ENCODE results near the gene SGMS1. TPM values are rescaled to one million over a fixed set of nuclear protein-coding genes. Genes with fewer than 3 reads are reported as not detected.

SGMS1 gene
- total RNA-seq, 4 donors from 2014 or later = 64.3 to 132 (median 87.0) TPM

GRCh38 chr10:50439806-50440205 lies 183.9 kb downstream of the SGMS1 start:
- no peak overlapping the region for H3K4me3 ChIP-seq
- H3K27ac ChIP-seq (replicated peaks in 1 of 4) = no peak overlapping the region
- H3K27me3 ChIP-seq = no peaks in the 10 kb centered on the region
- no peak for DNase-seq (ENCODE audit: extremely low spot score)
- TF ChIP-seq POLR2AphosphoS5 (IDR thresholded peaks at IDR 0.05) (no peak), EP300 (IDR thresholded peaks at IDR 0.05) (no peak), POLR2A (IDR thresholded peaks at IDR 0.05; ENCODE audit: low read depth) (no peak)
- TF ChIP-seq, protein P1, sequence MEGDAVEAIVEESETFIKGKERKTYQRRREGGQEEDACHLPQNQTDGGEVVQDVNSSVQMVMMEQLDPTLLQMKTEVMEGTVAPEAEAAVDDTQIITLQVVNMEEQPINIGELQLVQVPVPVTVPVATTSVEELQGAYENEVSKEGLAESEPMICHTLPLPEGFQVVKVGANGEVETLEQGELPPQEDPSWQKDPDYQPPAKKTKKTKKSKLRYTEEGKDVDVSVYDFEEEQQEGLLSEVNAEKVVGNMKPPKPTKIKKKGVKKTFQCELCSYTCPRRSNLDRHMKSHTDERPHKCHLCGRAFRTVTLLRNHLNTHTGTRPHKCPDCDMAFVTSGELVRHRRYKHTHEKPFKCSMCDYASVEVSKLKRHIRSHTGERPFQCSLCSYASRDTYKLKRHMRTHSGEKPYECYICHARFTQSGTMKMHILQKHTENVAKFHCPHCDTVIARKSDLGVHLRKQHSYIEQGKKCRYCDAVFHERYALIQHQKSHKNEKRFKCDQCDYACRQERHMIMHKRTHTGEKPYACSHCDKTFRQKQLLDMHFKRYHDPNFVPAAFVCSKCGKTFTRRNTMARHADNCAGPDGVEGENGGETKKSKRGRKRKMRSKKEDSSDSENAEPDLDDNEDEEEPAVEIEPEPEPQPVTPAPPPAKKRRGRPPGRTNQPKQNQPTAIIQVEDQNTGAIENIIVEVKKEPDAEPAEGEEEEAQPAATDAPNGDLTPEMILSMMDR (IDR thresholded peaks at IDR 0.05) = no peak
- intact Hi-C loops (cut with DNase I) = no loop called here
- H3K36me3 ChIP-seq = no peaks in the 10 kb centered on the region
- 95% methylated on average over 2 of the region's 2 CpGs for WGBS
- H3K9me3 ChIP-seq = no peaks in the 10 kb centered on the region
- peaks cover 0 to 8% (median 0%) of the 10 kb centered on the region in 4 donors for H3K4me1 ChIP-seq

DNA sequence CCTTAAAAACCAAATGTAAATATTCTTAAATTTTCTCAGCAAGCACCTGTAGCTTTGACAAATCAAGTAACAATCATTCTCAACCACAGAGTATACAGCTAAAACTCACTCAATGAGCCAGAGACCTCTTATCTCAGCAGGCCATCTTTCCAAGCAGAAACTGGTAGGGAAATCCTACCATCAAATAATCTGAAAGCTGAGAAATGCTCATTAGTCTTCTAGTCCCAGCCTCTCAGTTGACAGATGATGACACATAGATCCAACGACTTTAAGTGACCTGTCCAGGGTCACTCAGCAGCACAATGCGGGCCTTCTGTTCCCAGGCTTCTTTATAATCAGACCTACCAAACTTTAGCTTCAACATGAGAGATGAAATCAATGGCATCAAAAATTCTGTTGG lies 184.6 kb downstream of the SGMS1 start:
- Histone ChIP-seq H3K27ac (replicated peaks in 1 of 4) (no peak overlapping the region), H3K9me3 (no peaks in the 10 kb centered on the region), H3K27me3 (no peaks in the 10 kb centered on the region), H3K36me3 (no peaks in the 10 kb centered on the region), H3K4me1 (peaks cover 0 to 8% (median 0%) of the 10 kb centered on the region in 4 donors), H3K4me3 (no peak overlapping the region)
- WGBS = 66% methylated on average over 2 of the region's 2 CpGs
- DNase-seq (ENCODE audit: extremely low spot score) = no peak
- intact Hi-C loops (cut with DNase I) = no loop called here
- no peak for TF ChIP-seq POLR2AphosphoS5 (IDR thresholded peaks at IDR 0.05)
- no peak for TF ChIP-seq POLR2A (IDR thresholded peaks at IDR 0.05; ENCODE audit: low read depth)
- no peak for TF ChIP-seq EP300 (IDR thresholded peaks at IDR 0.05)
- TF ChIP-seq, protein P1 (IDR thresholded peaks at IDR 0.05) = no peak

GRCh38 chr10:50438049-50438936 lies 185.5 kb downstream of the SGMS1 start:
- WGBS = 93% methylated on average over 6 of the region's 6 CpGs
- no peak for DNase-seq (ENCODE audit: extremely low spot score)
- intact Hi-C loops (cut with DNase I) = no loop called here
- Histone ChIP-seq H3K27me3 (no peaks in the 10 kb centered on the region), H3K36me3 (no peaks in the 10 kb centered on the region), H3K27ac (replicated peaks in 1 of 4) (no peak overlapping the region), H3K4me3 (no peak overlapping the region), H3K9me3 (no peaks in the 10 kb centered on the region), H3K4me1 (peaks cover 0 to 8% (median 0%) of the 10 kb centered on the region in 4 donors)
- TF ChIP-seq POLR2AphosphoS5 (IDR thresholded peaks at IDR 0.05) (no peak), POLR2A (IDR thresholded peaks at IDR 0.05; ENCODE audit: low read depth) (no peak), EP300 (IDR thresholded peaks at IDR 0.05) (no peak)
- TF ChIP-seq, protein P1 (IDR thresholded peaks at IDR 0.05) = no peak

DNA sequence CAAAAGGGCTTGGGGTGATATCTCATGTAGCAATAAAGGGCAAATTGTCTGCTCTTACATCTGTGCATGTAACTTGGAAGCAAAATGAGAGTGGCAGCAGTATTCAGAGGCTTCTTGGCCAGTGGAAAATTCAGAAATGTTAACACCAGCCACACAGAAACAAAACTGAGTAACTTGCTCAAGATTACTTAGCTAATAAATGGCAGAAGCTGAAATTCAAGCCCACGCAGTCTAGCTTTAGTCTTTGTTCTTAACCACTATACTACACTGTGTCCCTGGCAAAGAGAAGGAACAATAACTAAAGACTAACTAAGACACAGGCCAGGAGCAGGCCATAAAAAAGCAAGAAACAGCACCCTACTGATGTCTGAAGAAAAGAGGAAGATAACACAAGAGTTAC lies 186.5 kb downstream of the SGMS1 start:
- DNase-seq (ENCODE audit: extremely low spot score) = no peak
- TF ChIP-seq EP300 (IDR thresholded peaks at IDR 0.05) (no peak), POLR2AphosphoS5 (IDR thresholded peaks at IDR 0.05) (no peak), POLR2A (IDR thresholded peaks at IDR 0.05; ENCODE audit: low read depth) (no peak)
- TF ChIP-seq, protein P1 (IDR thresholded peaks at IDR 0.05) = no peak
- 88% methylated on average over 1 of the region's 1 CpG for WGBS
- Histone ChIP-seq H3K4me1 (peaks cover 0 to 8% (median 2%) of the 10 kb centered on the region in 4 donors), H3K9me3 (no peaks in the 10 kb centered on the region), H3K36me3 (no peaks in the 10 kb centered on the region), H3K27ac (replicated peaks in 1 of 4) (no peak overlapping the region), H3K4me3 (no peak overlapping the region), H3K27me3 (no peaks in the 10 kb centered on the region)
- intact Hi-C loops (cut with DNase I) = no loop called here
